Neuronal stem cell (in vitro differentiated cells): ENCODE results near the gene ATXN10.

Experiments used
- DNase-seq: peaks from one replicate; pipeline ENCODE4 v3.0.0-alpha.2; 2013; ENCODE audit warnings: low spot score
- H2AFZ ChIP-seq: one replicate; pipeline ENCODE4 v1.6.1; 2013; ENCODE audit warnings: mild to moderate bottlenecking, low read length, inconsistent platforms
- H2AK5ac ChIP-seq: 2 replicates; pipeline ENCODE4 v1.6.1; 2013; ENCODE audit warnings: low read depth, mild to moderate bottlenecking, inconsistent platforms, low read length, moderate library complexity, mixed read lengths
- H2BK120ac ChIP-seq: 2 replicates; pipeline ENCODE4 v1.6.1; 2013; ENCODE audit warnings: low read depth, mild to moderate bottlenecking, inconsistent platforms, low read length, moderate library complexity, mixed read lengths
- H2BK12ac ChIP-seq: one replicate; pipeline ENCODE4 v1.6.1; 2013; ENCODE audit warnings: low read length, inconsistent platforms
- H2BK15ac ChIP-seq: 2 replicates; pipeline ENCODE4 v1.6.1; 2013; ENCODE audit warnings: mild to moderate bottlenecking, low read length, inconsistent platforms, mixed read lengths
- H2BK5ac ChIP-seq: one replicate; pipeline ENCODE4 v1.6.1; 2013; ENCODE audit warnings: inconsistent platforms, mild to moderate bottlenecking, low read length, moderate library complexity
- H3K14ac ChIP-seq: one replicate; pipeline ENCODE4 v1.6.1; 2013; ENCODE audit warnings: low read length, inconsistent platforms
- H3K18ac ChIP-seq: 2 replicates; pipeline ENCODE4 v1.6.1; 2013; ENCODE audit warnings: low read length, inconsistent platforms
- H3K23ac ChIP-seq: 2 replicates; pipeline ENCODE4 v1.6.1; 2013; ENCODE audit warnings: low read depth, mild to moderate bottlenecking, mixed read lengths, low read length, inconsistent platforms; ENCODE audit not compliant: poor library complexity
- H3K27ac ChIP-seq: replicated peaks from 3 replicates; pipeline ENCODE4 v1.5.1; 2013; ENCODE audit warnings: low read length, inconsistent platforms
- H3K27me3 ChIP-seq, 3 experiments: 2 replicates each; pipeline ENCODE4 v1.6.1; 2013; ENCODE audit warnings: low read length in 3 of 3, mild to moderate bottlenecking in 2 of 3, inconsistent platforms in 1 of 3, low read depth in 1 of 3, mixed read lengths in 1 of 3, moderate library complexity in 1 of 3; ENCODE audit not compliant: control insufficient read depth in 3 of 3, insufficient read depth in 3 of 3
- H3K36me3 ChIP-seq, 2 donors: replicated peaks in 1 of 2; 2 replicates each; pipeline ENCODE4 v1.6.1; 2013; ENCODE audit warnings: low read length in 2 of 2; ENCODE audit not compliant: control insufficient read depth in 2 of 2, insufficient read depth in 2 of 2
- H3K4ac ChIP-seq: 2 replicates; pipeline ENCODE4 v1.6.1; 2013; ENCODE audit warnings: inconsistent platforms, mild to moderate bottlenecking, low read length, moderate library complexity
- H3K4me1 ChIP-seq, 2 donors: 1 replicate in 1 of 2; 2 replicates in 1 of 2; pipeline ENCODE4 v1.6.1; 2013; ENCODE audit warnings: low read length in 2 of 2, low read depth in 1 of 2; ENCODE audit not compliant: control insufficient read depth in 2 of 2, insufficient read depth in 1 of 2
- H3K4me2 ChIP-seq: one replicate; pipeline ENCODE4 v1.6.1; 2013; ENCODE audit warnings: mild to moderate bottlenecking, low read length, inconsistent platforms; ENCODE audit not compliant: insufficient read depth, poor library complexity, severe bottlenecking
- H3K4me3 ChIP-seq, 2 donors: 2 replicates each; pipeline ENCODE4 v1.5.1; 2013; ENCODE audit warnings: low read length in 2 of 2, mild to moderate bottlenecking in 2 of 2, inconsistent platforms in 1 of 2, moderate library complexity in 1 of 2
- H3K79me1 ChIP-seq: one replicate; pipeline ENCODE4 v1.6.1; 2013; ENCODE audit warnings: low read depth, mild to moderate bottlenecking, inconsistent platforms, low read length, moderate library complexity
- H3K9ac ChIP-seq: one replicate; pipeline ENCODE4 v1.6.1; 2013; ENCODE audit warnings: mild to moderate bottlenecking, low read depth, low read length, inconsistent platforms; ENCODE audit not compliant: poor library complexity
- H3K9me3 ChIP-seq, 2 donors: replicated peaks in 1 of 2; 2 replicates each; pipeline versions ENCODE3 to v1.6.1; 2013; ENCODE audit warnings: low read length in 2 of 2, mild to moderate bottlenecking in 2 of 2, inconsistent platforms in 1 of 2, low read depth in 1 of 2, mixed read lengths in 1 of 2, moderate library complexity in 1 of 2; ENCODE audit not compliant: control insufficient read depth in 2 of 2, insufficient read depth in 1 of 2
- H4K8ac ChIP-seq: one replicate; pipeline ENCODE4 v1.6.1; 2013; ENCODE audit warnings: low read depth, mild to moderate bottlenecking, inconsistent platforms, low read length, moderate library complexity
- H4K91ac ChIP-seq: one replicate; pipeline ENCODE4 v1.6.1; 2013; ENCODE audit warnings: low read length, low read depth, mild to moderate bottlenecking, inconsistent platforms; ENCODE audit not compliant: poor library complexity
- WGBS, 2 donors: extraction: QIAGEN DNeasy Blood & Tissue Kit; methylation state at CpG; one replicate each; pipeline ENCODE4 v1.1.7; 2013; ENCODE audit warnings: missing lambda C conversion rate in 2 of 2, mixed read lengths in 1 of 2; ENCODE audit not compliant: insufficient read length in 2 of 2, insufficient replicate concordance in 1 of 2; ENCODE audit errors: extremely low coverage in 2 of 2; 5-methylcytosine and 5-hydroxymethylcytosine counted together

ATXN10 gene

DNA sequence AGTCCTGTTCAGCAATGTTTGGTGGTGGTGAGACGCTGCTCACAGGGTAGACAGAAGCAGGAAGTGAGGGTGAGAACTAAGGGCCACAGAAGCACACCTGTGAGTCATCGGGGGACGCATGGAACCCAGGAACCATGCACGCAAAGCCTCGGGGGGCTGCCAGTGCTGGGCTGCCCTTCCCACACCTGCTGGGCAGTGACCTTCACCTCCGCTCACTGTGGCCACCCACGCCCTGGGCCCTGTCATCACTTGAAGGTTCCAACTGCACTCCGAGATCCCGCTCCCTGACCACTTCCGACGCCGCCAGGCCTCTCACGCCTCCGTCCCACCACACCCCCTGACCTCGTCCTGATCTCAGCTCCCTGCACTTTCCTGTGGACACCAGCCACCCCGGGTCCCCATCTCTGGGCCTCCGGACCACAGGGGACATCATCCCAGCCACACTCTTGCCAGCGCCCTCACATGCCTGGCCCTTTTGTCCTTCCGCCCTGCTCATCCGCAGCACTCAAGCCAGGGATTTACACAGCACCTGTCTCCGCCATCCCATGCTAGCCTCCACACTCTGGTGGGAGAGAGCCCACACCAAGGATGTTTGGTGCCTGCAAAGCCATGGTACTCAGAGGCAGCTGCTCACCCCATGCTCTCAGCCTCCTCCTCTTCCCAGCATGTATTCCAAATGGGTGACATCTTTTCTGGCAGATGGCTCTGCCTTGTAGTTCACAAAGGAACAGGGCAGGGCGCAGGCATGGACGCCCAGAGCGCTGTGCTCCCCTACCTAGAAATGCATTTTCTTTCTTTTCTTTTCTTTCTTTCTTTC is 23.1 kb upstream of the ATXN10 start:
- H3K14ac ChIP-seq = peak overlapping the region; percentile 64
- peak overlapping the region; percentile 89 for H2BK15ac ChIP-seq
- H3K18ac ChIP-seq = peak overlapping the region; percentile 87
- peaks cover 0 to 24% (median 15%) of the 10 kb centered on the region in 3 experiments for H3K27me3 ChIP-seq
- no peak for DNase-seq
- H3K4ac ChIP-seq = peak overlapping the region; percentile 56
- no peak overlapping the region for H3K27ac ChIP-seq
- H3K36me3 ChIP-seq = no peaks in the 10 kb centered on the region
- no peak overlapping the region for H3K4me3 ChIP-seq
- H3K4me1 ChIP-seq = peaks cover 0 to 10% of the 10 kb centered on the region in 2 donors
- H3K4me2 ChIP-seq = no peak overlapping the region
- no peak overlapping the region for H2BK120ac ChIP-seq
- H4K8ac ChIP-seq = no peak overlapping the region
- peak overlapping the region; percentile 81 for H2AK5ac ChIP-seq
- H2BK5ac ChIP-seq = peak overlapping the region; percentile 93
- no peak overlapping the region for H2AFZ ChIP-seq
- H4K91ac ChIP-seq = no peak overlapping the region
- H3K9ac ChIP-seq = no peak overlapping the region
- peaks cover 0 to 2% of the 10 kb centered on the region in 2 donors for H3K9me3 ChIP-seq
- H3K79me1 ChIP-seq = no peaks in the 10 kb centered on the region
- peak overlapping the region; percentile 92 for H2BK12ac ChIP-seq
- no CpG with 5 or more reads among the region's 24 CpGs for WGBS, 2 donors
- H3K23ac ChIP-seq = peak overlapping the region; percentile 86

DNA sequence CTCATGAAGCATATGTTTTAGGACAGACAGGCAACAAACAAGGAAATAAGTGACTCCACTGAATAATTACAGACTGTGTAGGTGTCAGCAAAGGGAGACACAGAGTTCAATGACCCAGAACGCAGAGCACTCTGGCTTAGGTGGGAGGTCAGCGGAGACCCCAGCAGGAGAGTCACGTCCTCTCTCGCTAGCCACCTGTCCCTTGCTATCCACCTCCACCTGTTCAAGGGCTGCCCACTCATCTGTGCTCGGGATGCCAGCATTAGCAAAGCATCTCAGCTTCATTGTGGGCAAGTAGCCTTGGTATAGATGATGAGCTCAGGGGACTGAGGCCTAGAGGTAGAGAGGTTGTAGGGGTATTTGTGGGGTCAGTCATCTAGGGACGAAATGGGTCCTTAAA is 21.8 kb upstream of the ATXN10 start:
- H3K4me2 ChIP-seq = no peak overlapping the region
- H3K4ac ChIP-seq = no peak overlapping the region
- no peak overlapping the region for H3K27ac ChIP-seq
- DNase-seq = no peak
- no peak overlapping the region for H3K14ac ChIP-seq
- H3K9ac ChIP-seq = no peak overlapping the region
- no peak overlapping the region for H2BK12ac ChIP-seq
- H4K91ac ChIP-seq = no peak overlapping the region
- H3K79me1 ChIP-seq = no peaks in the 10 kb centered on the region
- no peak overlapping the region for H3K18ac ChIP-seq
- peaks cover 0 to 2% of the 10 kb centered on the region in 2 donors for H3K9me3 ChIP-seq
- H3K36me3 ChIP-seq = no peaks in the 10 kb centered on the region
- H2AK5ac ChIP-seq = no peak overlapping the region
- no peak overlapping the region for H2BK5ac ChIP-seq
- no peak overlapping the region for H4K8ac ChIP-seq
- H3K23ac ChIP-seq = no peak overlapping the region
- H2AFZ ChIP-seq = no peak overlapping the region
- peaks cover 0 to 10% of the 10 kb centered on the region in 2 donors for H3K4me1 ChIP-seq
- WGBS, 2 donors = no CpG with 5 or more reads among the region's 6 CpGs
- H3K4me3 ChIP-seq = peak overlapping the region in 1 of 2 donors; percentile 33
- H2BK120ac ChIP-seq = no peak overlapping the region
- no peak overlapping the region for H2BK15ac ChIP-seq
- peaks cover 0 to 21% (median 12%) of the 10 kb centered on the region in 3 experiments for H3K27me3 ChIP-seq

DNA sequence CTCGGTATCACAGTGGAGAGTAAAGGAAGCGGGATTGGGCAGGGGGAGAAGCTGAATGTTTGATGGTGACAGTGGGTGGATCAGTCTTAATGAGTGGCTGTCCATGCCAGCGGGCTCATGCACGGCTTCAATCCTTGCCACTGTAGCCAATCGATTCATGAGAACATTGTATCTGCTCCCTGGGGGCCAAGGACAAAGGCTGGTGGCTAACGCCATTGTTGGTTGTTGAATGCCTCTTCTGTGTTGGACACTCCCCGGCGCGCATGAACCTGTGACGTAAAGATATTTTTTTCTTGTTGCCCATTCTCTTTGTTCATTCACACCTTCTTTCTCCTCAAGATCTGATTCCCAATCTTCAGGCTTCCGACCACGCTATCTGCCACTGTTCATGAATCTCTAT is 20.9 kb upstream of the ATXN10 start:
- WGBS, 2 donors = no CpG with 5 or more reads among the region's 12 CpGs
- Histone ChIP-seq H4K8ac (no peak overlapping the region), H3K4me2 (no peak overlapping the region), H2AFZ (no peak overlapping the region), H2BK15ac (no peak overlapping the region), H3K4me1 (peaks cover 0 to 10% of the 10 kb centered on the region in 2 donors), H3K36me3 (no peaks in the 10 kb centered on the region), H3K79me1 (no peaks in the 10 kb centered on the region), H3K14ac (no peak overlapping the region), H3K4ac (no peak overlapping the region), H3K4me3 (no peak overlapping the region), H3K9me3 (peaks cover 0 to 2% of the 10 kb centered on the region in 2 donors), H2BK120ac (no peak overlapping the region), H4K91ac (no peak overlapping the region), H2BK12ac (no peak overlapping the region), H2BK5ac (no peak overlapping the region), H3K9ac (no peak overlapping the region), H3K27ac (no peak overlapping the region), H3K23ac (no peak overlapping the region), H3K27me3 (peaks cover 0 to 14% (median 7%) of the 10 kb centered on the region in 3 experiments), H3K18ac (no peak overlapping the region), H2AK5ac (no peak overlapping the region)
- no peak for DNase-seq

DNA sequence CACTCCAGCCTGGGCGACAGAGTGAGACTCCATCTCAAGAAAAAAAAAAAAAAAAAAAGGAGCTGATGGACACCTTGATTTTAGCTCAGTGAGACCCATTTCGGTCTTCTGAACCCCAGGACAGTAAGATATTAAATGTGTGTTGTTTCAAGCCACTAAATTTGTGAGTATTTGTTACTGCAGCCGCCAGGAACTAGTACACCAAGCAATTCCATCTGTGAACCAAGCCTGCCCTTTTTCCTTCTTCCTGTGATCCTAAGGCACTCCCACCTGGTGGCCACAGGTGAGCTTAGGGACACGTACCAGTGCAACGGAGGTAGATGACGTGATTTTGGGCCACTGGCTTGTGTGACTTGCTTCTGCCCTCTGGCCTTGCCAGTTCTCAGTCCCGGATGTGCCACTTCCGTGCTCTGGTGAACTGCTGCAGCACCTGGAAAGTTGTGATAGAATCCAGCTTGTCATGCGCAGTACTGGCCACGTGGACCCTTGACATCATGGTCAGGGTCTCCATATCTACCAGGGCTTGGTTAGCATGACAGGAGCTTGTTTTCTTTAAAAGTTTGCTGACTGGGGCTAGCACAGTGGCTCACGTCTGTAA is 19.6 kb upstream of the ATXN10 start:
- H3K14ac ChIP-seq = no peak overlapping the region
- H3K18ac ChIP-seq = peak overlapping the region; percentile 77
- no peak overlapping the region for H2AFZ ChIP-seq
- H3K9ac ChIP-seq = no peak overlapping the region
- H2BK15ac ChIP-seq = peak overlapping the region; percentile 21
- no peak overlapping the region for H4K91ac ChIP-seq
- H3K79me1 ChIP-seq = no peaks in the 10 kb centered on the region
- H3K27ac ChIP-seq = no peak overlapping the region
- no peak overlapping the region for H4K8ac ChIP-seq
- H3K27me3 ChIP-seq = peaks cover 0 to 8% (median 6%) of the 10 kb centered on the region in 3 experiments
- no peak overlapping the region for H3K4me3 ChIP-seq
- no peak for DNase-seq
- H3K36me3 ChIP-seq = no peaks in the 10 kb centered on the region
- H3K23ac ChIP-seq = peak overlapping the region; percentile 44
- no peak overlapping the region for H2BK5ac ChIP-seq
- H3K9me3 ChIP-seq = peaks cover 0 to 2% of the 10 kb centered on the region in 2 donors
- no peak overlapping the region for H2AK5ac ChIP-seq
- H2BK120ac ChIP-seq = no peak overlapping the region
- no peak overlapping the region for H3K4ac ChIP-seq
- no peak overlapping the region for H3K4me2 ChIP-seq
- WGBS, 2 donors = no CpG with 5 or more reads among the region's 11 CpGs
- peak overlapping the region; percentile 12 for H2BK12ac ChIP-seq
- peaks cover 0 to 10% of the 10 kb centered on the region in 2 donors for H3K4me1 ChIP-seq
